HL-60 (cell line): Measurements from ENCODE around the gene THSD7A.

Experiments used
- DNase-seq, 2 experiments: peaks; one replicate each; pipeline ENCODE4 v3.0.0-alpha.2; 2010 to 2020; ENCODE audit warnings: low read depth in 1 of 2, low spot score in 1 of 2
- H3K27ac ChIP-seq: fragments of 250-450 bp; sonication (Bioruptor Pico); replicated peaks from 2 replicates; pipeline ENCODE4 v1.5.1; 2020; ENCODE audit warnings: mild to moderate bottlenecking, moderate library complexity
- H3K27me3 ChIP-seq: fragments of 250-450 bp; sonication (Bioruptor Pico); 2 replicates; pipeline ENCODE4 v1.5.1; 2021; ENCODE audit warnings: mild to moderate bottlenecking, moderate library complexity; ENCODE audit not compliant: insufficient read depth, poor library complexity, severe bottlenecking
- H3K4me3 ChIP-seq: replicated peaks from 2 replicates; pipeline ENCODE4 v1.5.1; 2011; ENCODE audit warnings: mild to moderate bottlenecking, control low read depth, low read length; ENCODE audit not compliant: insufficient read depth
- CTCF ChIP-seq: IDR thresholded peaks from one replicate; pipeline ENCODE4 v1.5.1; 2011; ENCODE audit warnings: low read length, control low read depth, inconsistent platforms; ENCODE audit not compliant: insufficient read depth
- GABPA ChIP-seq: IDR thresholded peaks from 2 replicates; pipeline ENCODE4 v1.6.1; 2012; ENCODE audit warnings: low read depth
- POLR2AphosphoS5 ChIP-seq: IDR thresholded peaks from 2 replicates; pipeline ENCODE4 v1.6.1; 2012; ENCODE audit warnings: low read depth
- REST ChIP-seq: IDR thresholded peaks from 2 replicates; pipeline ENCODE4 v1.6.1; 2012; ENCODE audit warnings: low read depth; ENCODE audit not compliant: insufficient replicate concordance
- SPI1 ChIP-seq: IDR thresholded peaks from 2 replicates; pipeline ENCODE4 v1.6.1; 2012; ENCODE audit warnings: low read depth, mild to moderate bottlenecking, borderline replicate concordance

The THSD7A gene

GRCh38 chr7:11743016-11743415, 89.0 kb downstream of the THSD7A start:
- H3K27me3 ChIP-seq = no peaks in the 10 kb centered on the region
- H3K27ac ChIP-seq = no peak overlapping the region
- no peak overlapping the region for H3K4me3 ChIP-seq
- no peak for TF ChIP-seq REST
- TF ChIP-seq GABPA = no peak
- TF ChIP-seq SPI1 = no peak
- TF ChIP-seq CTCF = no peak
- no peak for TF ChIP-seq POLR2AphosphoS5
- DNase-seq = no peak

- TF ChIP-seq CTCF = no peak
- TF ChIP-seq GABPA = no peak
- no peak for TF ChIP-seq POLR2AphosphoS5
- TF ChIP-seq SPI1 = no peak
- TF ChIP-seq REST = no peak
- DNase-seq = no peak
- Histone ChIP-seq H3K27ac (no peak overlapping the region), H3K4me3 (no peak overlapping the region), H3K27me3 (no peaks in the 10 kb centered on the region)
These were observed 89.5 kb downstream of the THSD7A start for GRCh38 chr7:11742496-11742895.

- no peak for TF ChIP-seq GABPA
- TF ChIP-seq SPI1 = no peak
- no peak for TF ChIP-seq CTCF
- TF ChIP-seq POLR2AphosphoS5 = no peak
- Histone ChIP-seq H3K27me3 (no peaks in the 10 kb centered on the region), H3K4me3 (no peak overlapping the region), H3K27ac (no peak overlapping the region)
- no peak for DNase-seq
These were observed 94.3 kb downstream of the THSD7A start for GRCh38 chr7:11737723-11738122.

- Histone ChIP-seq H3K27me3 (no peaks in the 10 kb centered on the region), H3K27ac (no peak overlapping the region), H3K4me3 (no peak overlapping the region)
- TF ChIP-seq GABPA (no peak), CTCF (no peak), SPI1 (no peak), POLR2AphosphoS5 (no peak), REST (no peak)
- DNase-seq = no peak
These were observed 99.8 kb downstream of the THSD7A start for GRCh38 chr7:11732207-11732606.
